B cell (primary cell): ENCODE results near the gene PSMB10. TPM values are rescaled to one million over a fixed set of nuclear protein-coding genes. Genes with fewer than 3 reads are reported as not detected.
A peak's percentile ranks its signal among the peaks of the same experiment; 100 is the strongest.

Experiments
- ATAC-seq: fragments of 200-7000 bp; cut with Tn5 transposase; one replicate; pipeline ENCODE4 v1.10.0; 2021; ENCODE audit warnings: low read depth, mild to moderate bottlenecking, moderate number of reproducible peaks, moderate library complexity
- CTCF ChIA-PET: fragments of 350-600 bp; sonication (Branson Sonifier 250); formaldehyde crosslinking; loops from one replicate; lab custom pipeline; 2021; ENCODE audit warnings: antibody characterized with exemption, inconsistent platforms; lab: Charles Lee
- POLR2A ChIA-PET: fragments of 350-600 bp; sonication (Branson Sonifier 250); formaldehyde crosslinking; loops from one replicate; lab custom pipeline; 2021; ENCODE audit warnings: antibody characterized with exemption; lab: Charles Lee
- DNase-seq: peaks from one replicate; pipeline ENCODE4 v3.0.0; 2013
- H2AFZ ChIP-seq: 2 replicates; pipeline ENCODE4 v1.6.1; 2012; ENCODE audit warnings: mild to moderate bottlenecking, low read depth, low read length; ENCODE audit not compliant: insufficient read depth, poor library complexity, severe bottlenecking
- H3K27ac ChIP-seq, 2 donors: 1 replicate in 1 of 2; 2 replicates in 1 of 2; pipeline ENCODE4 v1.5.1; 2012 to 2013; ENCODE audit warnings: low read length in 2 of 2, mild to moderate bottlenecking in 2 of 2, moderate library complexity in 1 of 2
- H3K27me3 ChIP-seq, 4 experiments: fragments of 200-600 bp in 1 of 4; sonication (generic) in 1 of 4; replicated peaks in 1 of 4; 1 replicate in 2 of 4; 2 replicates in 2 of 4; pipeline versions ENCODE4 v1.6.1 to v1.7.0; 2013 to 2016; ENCODE audit warnings: low read length in 3 of 4, mild to moderate bottlenecking in 2 of 4, mixed read lengths in 1 of 4, moderate library complexity in 1 of 4; ENCODE audit not compliant: insufficient read depth in 4 of 4, control insufficient read depth in 3 of 4; ENCODE audit errors: control extremely low read depth in 1 of 4
- H3K36me3 ChIP-seq, 2 experiments: replicated peaks in 1 of 2; 1 replicate in 1 of 2; 2 replicates in 1 of 2; pipeline versions ENCODE4 v1.6.1 to v1.7.1; 2013; ENCODE audit warnings: low read length in 1 of 2; ENCODE audit not compliant: insufficient read depth in 2 of 2, control insufficient read depth in 1 of 2; ENCODE audit errors: control extremely low read depth in 1 of 2, extremely low read depth in 1 of 2
- H3K4me1 ChIP-seq, 2 donors: fragments of 200-600 bp in 1 of 2; sonication (generic) in 1 of 2; 1 replicate in 1 of 2; 2 replicates in 1 of 2; pipeline versions ENCODE4 v1.5.1 to v1.6.1; 2013 to 2017; ENCODE audit warnings: low read length in 2 of 2; ENCODE audit not compliant: control insufficient read depth in 2 of 2, insufficient read depth in 2 of 2
- H3K4me2 ChIP-seq: replicated peaks from 2 replicates; pipeline ENCODE3; 2012; ENCODE audit warnings: mild to moderate bottlenecking, low read depth, low read length; ENCODE audit not compliant: poor library complexity, severe bottlenecking
- H3K4me3 ChIP-seq, 5 experiments: fragments of 200-600 bp in 1 of 5; sonication (generic) in 1 of 5; 1 replicate in 3 of 5; 2 replicates in 2 of 5; pipeline versions ENCODE4 v1.5.1 to v1.7.0; 2011 to 2016; ENCODE audit warnings: low read length in 4 of 5, mild to moderate bottlenecking in 4 of 5, low read depth in 2 of 5, control low read depth in 1 of 5, moderate library complexity in 1 of 5; ENCODE audit not compliant: insufficient read depth in 1 of 5; ENCODE audit errors: control extremely low read depth in 1 of 5, extremely low read depth in 1 of 5
- H3K79me2 ChIP-seq: fragments of 200-600 bp; sonication (generic); one replicate; pipeline ENCODE4 v1.6.0; 2016; ENCODE audit warnings: low read length; ENCODE audit not compliant: control insufficient read depth, insufficient read depth
- H3K9ac ChIP-seq: fragments of 200-600 bp; sonication (generic); 2 replicates; pipeline ENCODE4 v1.6.1; 2017; ENCODE audit warnings: mild to moderate bottlenecking, low read length, moderate library complexity
- H3K9me3 ChIP-seq, 3 donors: one replicate each; pipeline versions ENCODE4 v1.6.1 to v1.7.1; 2013; ENCODE audit warnings: low read length in 2 of 3; ENCODE audit not compliant: control insufficient read depth in 2 of 3, insufficient read depth in 1 of 3; ENCODE audit errors: control extremely low read depth in 1 of 3
- H4K20me1 ChIP-seq: 2 replicates; pipeline ENCODE4 v1.6.0; 2012; ENCODE audit warnings: mild to moderate bottlenecking, low read length; ENCODE audit not compliant: insufficient read depth, control insufficient read depth, poor library complexity, severe bottlenecking
- H3K27ac Mint-ChIP-seq: one replicate; pipeline ENCODE4 v1.8.0; 2021; ENCODE audit warnings: mixed read lengths
- H3K27me3 Mint-ChIP-seq: one replicate; pipeline ENCODE4 v1.8.0; 2021; ENCODE audit warnings: mixed read lengths
- H3K4me1 Mint-ChIP-seq: one replicate; pipeline ENCODE4 v1.8.0; 2021; ENCODE audit warnings: mixed read lengths
- H3K4me3 Mint-ChIP-seq: one replicate; pipeline ENCODE4 v1.8.0; 2021; ENCODE audit warnings: mixed read lengths
- H3K9me3 Mint-ChIP-seq: one replicate; pipeline ENCODE4 v1.8.0; 2022; ENCODE audit warnings: mixed read lengths; ENCODE audit not compliant: insufficient read depth
- EZH2 ChIP-seq: IDR thresholded peaks from 2 replicates; pipeline ENCODE4 v1.6.1; 2012; ENCODE audit warnings: borderline replicate concordance, low read depth, mild to moderate bottlenecking, moderate library complexity, low read length; ENCODE audit not compliant: insufficient read depth, poor library complexity, severe bottlenecking
- WGBS: methylation state at CpG from one replicate; pipeline ENCODE4 v1.1.5; 2013; ENCODE audit warnings: missing lambda C conversion rate; ENCODE audit not compliant: insufficient coverage; 5-methylcytosine and 5-hydroxymethylcytosine counted together
- intact Hi-C: fragments of 100-400 bp; cut with micrococcal nuclease; formaldehyde crosslinking; loops from one replicate; pipeline ENCODE4 v1.10.0; 2022
- polyA plus RNA-seq: library from polyadenylated mRNA; depleted of rRNA; stranded (reverse); fragments of >200 nt; gene quantifications from 2 replicates; pipeline ENCODE4 v1.2.3, GENCODE V29; 2012
- total RNA-seq, 2 donors: library from RNA; stranded (reverse); fragments of 120-200 nt in 1 of 2; gene quantifications; 1 replicate in 1 of 2; 2 replicates in 1 of 2; pipeline versions ENCODE4 v1.2.3 to v1.2.4, GENCODE V29; 2013 to 2022
- TF ChIP-seq, protein P1 (sequence below): fragments of 200-600 bp; IDR thresholded peaks from one replicate; pipeline ENCODE4 v1.8.0; 2022; ENCODE audit warnings: antibody characterized with exemption, mild to moderate bottlenecking

Gene PSMB10
- total and polyA plus RNA-seq, 2 donors (not counting 1 experiment from before 2014, with no cell fraction given) = 167 to 176 TPM

DNA sequence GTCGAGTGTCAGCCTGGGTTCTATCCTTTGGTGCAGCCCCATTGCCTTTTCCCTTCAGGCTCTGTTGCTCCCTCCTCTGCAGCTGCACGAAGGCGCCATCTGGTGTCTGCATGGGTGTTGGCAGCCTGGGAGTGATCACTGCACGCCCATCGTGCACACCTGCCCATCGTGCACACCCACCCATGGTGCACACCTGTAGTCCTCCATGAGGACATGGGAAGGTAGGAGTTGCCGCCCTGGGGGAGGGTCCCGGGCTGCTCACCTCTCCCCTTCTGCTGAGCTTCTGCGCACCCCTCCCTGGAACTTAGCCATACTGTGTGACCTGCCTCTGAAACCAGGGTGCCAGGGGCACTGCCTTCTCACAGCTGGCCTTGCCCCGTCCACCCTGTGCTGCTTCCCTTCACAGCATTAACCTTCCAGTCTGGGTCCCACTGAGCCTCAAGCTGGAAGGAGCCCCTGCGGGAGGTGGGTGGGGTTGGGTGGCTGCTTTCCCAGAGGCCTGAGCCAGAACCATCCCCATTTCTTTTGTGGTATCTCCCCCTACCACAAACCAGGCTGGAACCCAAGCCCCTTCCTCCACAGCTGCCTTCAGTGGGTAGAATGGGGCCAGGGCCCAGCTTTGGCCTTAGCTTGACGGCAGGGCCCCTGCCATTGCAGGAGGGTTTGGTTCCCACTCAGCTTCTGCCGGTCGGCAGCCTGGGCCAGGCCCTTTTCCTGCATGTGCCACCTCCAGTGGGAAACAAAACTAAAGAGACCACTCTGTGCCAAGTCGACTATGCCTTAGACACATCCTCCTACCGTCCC lies 7.9 kb downstream of the PSMB10 start:
- H3K27me3 Mint-ChIP-seq = no peaks in the 10 kb centered on the region
- CTCF ChIA-PET = interaction anchor here (0.5 to 3.6 kb wide), 20 partner anchors 8 to 431 kb away, joined by 3 to 30 read pairs (median 4); partner anchors contain the start of genes LCAT, NRN1L, PSKH1 and PSMB10
- no peak overlapping the region for H3K9ac ChIP-seq
- peak overlapping the region; percentile 50 for H3K27ac Mint-ChIP-seq
- H3K4me1 Mint-ChIP-seq = peaks cover 26% of the 10 kb centered on the region
- TF ChIP-seq, protein P1, sequence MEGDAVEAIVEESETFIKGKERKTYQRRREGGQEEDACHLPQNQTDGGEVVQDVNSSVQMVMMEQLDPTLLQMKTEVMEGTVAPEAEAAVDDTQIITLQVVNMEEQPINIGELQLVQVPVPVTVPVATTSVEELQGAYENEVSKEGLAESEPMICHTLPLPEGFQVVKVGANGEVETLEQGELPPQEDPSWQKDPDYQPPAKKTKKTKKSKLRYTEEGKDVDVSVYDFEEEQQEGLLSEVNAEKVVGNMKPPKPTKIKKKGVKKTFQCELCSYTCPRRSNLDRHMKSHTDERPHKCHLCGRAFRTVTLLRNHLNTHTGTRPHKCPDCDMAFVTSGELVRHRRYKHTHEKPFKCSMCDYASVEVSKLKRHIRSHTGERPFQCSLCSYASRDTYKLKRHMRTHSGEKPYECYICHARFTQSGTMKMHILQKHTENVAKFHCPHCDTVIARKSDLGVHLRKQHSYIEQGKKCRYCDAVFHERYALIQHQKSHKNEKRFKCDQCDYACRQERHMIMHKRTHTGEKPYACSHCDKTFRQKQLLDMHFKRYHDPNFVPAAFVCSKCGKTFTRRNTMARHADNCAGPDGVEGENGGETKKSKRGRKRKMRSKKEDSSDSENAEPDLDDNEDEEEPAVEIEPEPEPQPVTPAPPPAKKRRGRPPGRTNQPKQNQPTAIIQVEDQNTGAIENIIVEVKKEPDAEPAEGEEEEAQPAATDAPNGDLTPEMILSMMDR = peak; percentile 77
- TF ChIP-seq EZH2 = no peak
- no peak overlapping the region for H2AFZ ChIP-seq
- H3K9me3 ChIP-seq = no peaks in the 10 kb centered on the region
- ATAC-seq = peak; percentile 82
- H3K4me3 ChIP-seq = no peak overlapping the region
- H3K4me3 Mint-ChIP-seq = no peak overlapping the region
- no peak overlapping the region for H3K4me2 ChIP-seq
- H3K79me2 ChIP-seq = peaks cover 32% of the 10 kb centered on the region
- intact Hi-C loops = loop anchor here (1.0 kb wide), 2 partner anchors 45 to 112 kb away; no protein-coding TSS in a partner anchor
- no peak overlapping the region for H3K27ac ChIP-seq
- WGBS = 47% methylated on average over 15 of the region's 16 CpGs
- H3K4me1 ChIP-seq = peaks cover 9 to 27% of the 10 kb centered on the region in 2 donors
- peaks cover 46% of the 10 kb centered on the region for H4K20me1 ChIP-seq
- H3K36me3 ChIP-seq = peaks cover 3 to 53% of the 10 kb centered on the region in 2 experiments
- H3K9me3 Mint-ChIP-seq = no peaks in the 10 kb centered on the region
- DNase-seq = peak; percentile 79
- POLR2A ChIA-PET = no interaction called here
- H3K27me3 ChIP-seq = no peaks in the 10 kb centered on the region

DNA sequence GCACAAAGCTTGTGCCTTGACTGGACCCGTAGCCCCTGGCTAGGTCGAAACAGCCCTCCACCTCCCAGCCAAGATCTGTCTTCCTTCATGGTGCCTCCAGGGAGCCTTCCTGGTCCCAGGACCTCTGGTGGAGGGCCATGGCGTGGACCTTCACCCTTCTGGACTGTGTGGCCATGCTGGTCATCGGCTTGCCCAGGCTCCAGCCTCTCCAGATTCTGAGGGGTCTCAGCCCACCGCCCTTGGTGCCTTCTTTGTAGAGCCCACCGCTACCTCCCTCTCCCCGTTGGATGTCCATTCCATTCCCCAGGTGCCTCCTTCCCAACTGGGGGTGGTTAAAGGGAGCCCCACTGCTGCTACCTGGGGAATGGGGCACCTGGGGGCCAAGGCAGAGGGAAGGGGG lies 8.5 kb downstream of the PSMB10 start:
- Mint-ChIP-seq H3K4me1 (peaks cover 26% of the 10 kb centered on the region), H3K9me3 (no peaks in the 10 kb centered on the region), H3K27me3 (no peaks in the 10 kb centered on the region), H3K27ac (peak overlapping the region; percentile 50), H3K4me3 (no peak overlapping the region)
- Histone ChIP-seq H3K36me3 (peaks cover 2 to 50% of the 10 kb centered on the region in 2 experiments), H3K4me3 (no peak overlapping the region), H3K27ac (no peak overlapping the region), H3K4me1 (peaks cover 9 to 27% of the 10 kb centered on the region in 2 donors), H3K79me2 (peaks cover 38% of the 10 kb centered on the region), H3K27me3 (no peaks in the 10 kb centered on the region), H3K4me2 (no peak overlapping the region), H3K9me3 (no peaks in the 10 kb centered on the region), H2AFZ (no peak overlapping the region), H4K20me1 (peaks cover 42% of the 10 kb centered on the region), H3K9ac (no peak overlapping the region)
- ChIA-PET CTCF (interaction anchor here (0.5 to 3.6 kb wide), 18 partner anchors 9 to 300 kb away, joined by 3 to 30 read pairs (median 4); partner anchors contain the start of genes LCAT, NRN1L, PSKH1 and PSMB10), POLR2A (no interaction called here)
- WGBS = 80% methylated on average over 4 of the region's 7 CpGs
- DNase-seq (no peak), ATAC-seq (peak; percentile 8)
- intact Hi-C loops = loop anchor here (1.0 kb wide), 2 partner anchors 45 to 112 kb away; no protein-coding TSS in a partner anchor
- TF ChIP-seq EZH2 = no peak
- TF ChIP-seq, protein P1 = no peak
